Activated B cell treated with CpG ODN at 0.5 μM for 24 hours (primary cell): ENCODE measurements around the gene CSMD2. TPM values are rescaled to one million over a fixed set of nuclear protein-coding genes. Genes with fewer than 3 reads are reported as not detected.

Experiments used
- ATAC-seq: fragments of 200-7000 bp; cut with Tn5 transposase; one replicate; pipeline ENCODE4 v1.10.0; 2021; ENCODE audit warnings: low read depth, mild to moderate bottlenecking, moderate library complexity
- CTCF ChIA-PET: fragments of 350-600 bp; sonication (Branson Sonifier 250); formaldehyde crosslinking; loops from one replicate; lab custom pipeline; 2021; ENCODE audit warnings: antibody characterized with exemption; lab: Charles Lee
- POLR2A ChIA-PET: fragments of 350-600 bp; sonication (Branson Sonifier 250); formaldehyde crosslinking; loops from one replicate; lab custom pipeline; 2021; ENCODE audit warnings: antibody characterized with exemption; lab: Charles Lee
- DNase-seq: peaks from one replicate; pipeline ENCODE4 v3.0.0; 2022
- H3K27ac Mint-ChIP-seq: one replicate; pipeline ENCODE4 v1.8.0; 2020; ENCODE audit warnings: mixed read lengths
- H3K27me3 Mint-ChIP-seq: one replicate; pipeline ENCODE4 v1.8.0; 2021; ENCODE audit warnings: mixed read lengths
- H3K36me3 Mint-ChIP-seq: one replicate; pipeline ENCODE4 v1.8.0; 2021; ENCODE audit warnings: low read depth, mixed read lengths
- H3K4me1 Mint-ChIP-seq: one replicate; pipeline ENCODE4 v1.8.0; 2021; ENCODE audit warnings: mixed read lengths
- H3K4me3 Mint-ChIP-seq: one replicate; pipeline ENCODE4 v1.8.0; 2020; ENCODE audit warnings: mild to moderate bottlenecking, mixed read lengths
- H3K9me3 Mint-ChIP-seq: one replicate; pipeline ENCODE4 v1.8.0; 2020; ENCODE audit warnings: mixed read lengths
- CTCF ChIP-seq: fragments of 200-600 bp; IDR thresholded peaks from one replicate; pipeline ENCODE4 v1.8.0; 2022; ENCODE audit warnings: antibody characterized with exemption, mild to moderate bottlenecking
- intact Hi-C: fragments of 100-400 bp; cut with micrococcal nuclease; formaldehyde crosslinking; loops from one replicate; pipeline ENCODE4 v1.15.1; 2024
- total RNA-seq: library from RNA; stranded (reverse); gene quantifications from 2 replicates; pipeline ENCODE4 v1.2.3, GENCODE V29; 2022

Gene CSMD2
- total RNA-seq, 1 donor from 2014 or later = not detected

GRCh38 chr1:33758698-33759097, 406.3 kb downstream of the CSMD2 start:
- Mint-ChIP-seq H3K4me1 (no peaks in the 10 kb centered on the region), H3K27ac (no peak overlapping the region), H3K36me3 (no peaks in the 10 kb centered on the region), H3K27me3 (no peaks in the 10 kb centered on the region), H3K9me3 (peaks cover 2% of the 10 kb centered on the region), H3K4me3 (no peak overlapping the region)
- no peak for TF ChIP-seq CTCF
- ATAC-seq (no peak), DNase-seq (no peak)
- ChIA-PET POLR2A (no interaction called here), CTCF (no interaction called here)
- intact Hi-C loops = no loop called here

- Mint-ChIP-seq H3K4me3 (no peak overlapping the region), H3K9me3 (peaks cover 3% of the 10 kb centered on the region), H3K27me3 (no peaks in the 10 kb centered on the region), H3K4me1 (no peaks in the 10 kb centered on the region), H3K27ac (no peak overlapping the region), H3K36me3 (no peaks in the 10 kb centered on the region)
- POLR2A ChIA-PET = no interaction called here
- no peak for TF ChIP-seq CTCF
- CTCF ChIA-PET = no interaction called here
- ATAC-seq (no peak), DNase-seq (no peak)
- intact Hi-C loops = no loop called here
Observed at GRCh38 chr1:33753087-33753856, 411.8 kb downstream of the CSMD2 start.

- DNase-seq (no peak), ATAC-seq (no peak)
- no peaks in the 10 kb centered on the region for H3K36me3 Mint-ChIP-seq
- H3K27ac Mint-ChIP-seq = no peak overlapping the region
- CTCF ChIA-PET = no interaction called here
- H3K4me1 Mint-ChIP-seq = no peaks in the 10 kb centered on the region
- H3K27me3 Mint-ChIP-seq = peaks cover 4% of the 10 kb centered on the region
- no peak overlapping the region for H3K4me3 Mint-ChIP-seq
- intact Hi-C loops = no loop called here
- TF ChIP-seq CTCF = no peak
- POLR2A ChIA-PET = no interaction called here
- no peaks in the 10 kb centered on the region for H3K9me3 Mint-ChIP-seq
Observed at GRCh38 chr1:33745942-33746341, 419.1 kb downstream of the CSMD2 start.

- intact Hi-C loops = no loop called here
- Mint-ChIP-seq H3K27ac (no peak overlapping the region), H3K36me3 (no peaks in the 10 kb centered on the region), H3K4me1 (no peaks in the 10 kb centered on the region), H3K9me3 (no peaks in the 10 kb centered on the region), H3K4me3 (no peak overlapping the region), H3K27me3 (peaks cover 4% of the 10 kb centered on the region)
- POLR2A ChIA-PET = no interaction called here
- CTCF ChIA-PET = no interaction called here
- ATAC-seq (no peak), DNase-seq (no peak)
- TF ChIP-seq CTCF = no peak
Observed at GRCh38 chr1:33743221-33743998, 421.6 kb downstream of the CSMD2 start.

- Mint-ChIP-seq H3K4me3 (no peak overlapping the region), H3K36me3 (no peaks in the 10 kb centered on the region), H3K4me1 (no peaks in the 10 kb centered on the region), H3K27me3 (peaks cover 4% of the 10 kb centered on the region), H3K9me3 (no peaks in the 10 kb centered on the region), H3K27ac (no peak overlapping the region)
- TF ChIP-seq CTCF = no peak
- ChIA-PET POLR2A (no interaction called here), CTCF (no interaction called here)
- DNase-seq = no peak
- no peak for ATAC-seq
- intact Hi-C loops = no loop called here
Observed at GRCh38 chr1:33742663-33743062, 422.4 kb downstream of the CSMD2 start.
